ENCODE measurements around the gene ASIC2. TPM values are rescaled to one million over a fixed set of nuclear protein-coding genes. Genes with fewer than 3 reads are reported as not detected.

Gene ASIC2
- total and polyA plus RNA-seq, 2 donors (not counting 1 experiment from before 2014, with no cell fraction given): not detected

GRCh38 chr17:33285413-33285812 lies 7.7 kb downstream of the ASIC2 start:
- 100% methylated on average over 3 of the region's 3 CpGs for WGBS (ENCODE audit: insufficient coverage)
- no peak overlapping the region for H2AFZ ChIP-seq (ENCODE audit: insufficient read depth, low read depth, low read length, poor library complexity, severe bottlenecking)
- H3K4me3 ChIP-seq (ENCODE audit: control extremely low read depth in 1 of 5, extremely low read depth in 1 of 5, insufficient read depth in 1 of 5, low read depth in 2 of 5, low read length in 4 of 5): no peak overlapping the region
- H3K4me2 ChIP-seq (replicated peaks; ENCODE audit: low read depth, low read length, poor library complexity, severe bottlenecking): no peak overlapping the region
- Mint-ChIP-seq H3K27ac (no peak overlapping the region), H3K27me3 (peaks cover 42% of the 10 kb centered on the region), H3K9me3 (ENCODE audit: insufficient read depth) (no peaks in the 10 kb centered on the region), H3K4me1 (no peaks in the 10 kb centered on the region), H3K4me3 (no peak overlapping the region)
- H3K36me3 ChIP-seq (replicated peaks in 1 of 2; ENCODE audit: control extremely low read depth in 1 of 2, control insufficient read depth in 1 of 2, extremely low read depth in 1 of 2, insufficient read depth in 2 of 2, low read length in 1 of 2): no peaks in the 10 kb centered on the region
- no peaks in the 10 kb centered on the region for H4K20me1 ChIP-seq (ENCODE audit: control insufficient read depth, insufficient read depth, low read length, poor library complexity, severe bottlenecking)
- H3K9me3 ChIP-seq (ENCODE audit: control extremely low read depth in 1 of 3, control insufficient read depth in 2 of 3, insufficient read depth in 1 of 3, low read length in 2 of 3): no peaks in the 10 kb centered on the region
- intact Hi-C loops (cut with micrococcal nuclease): no loop called here
- ChIA-PET CTCF (no interaction called here), POLR2A (no interaction called here)
- DNase-seq: no peak
- H3K4me1 ChIP-seq (ENCODE audit: control insufficient read depth in 2 of 2, insufficient read depth in 2 of 2, low read length in 2 of 2): no peaks in the 10 kb centered on the region
- ATAC-seq (ENCODE audit: low read depth): no peak
- no peak overlapping the region for H3K9ac ChIP-seq (ENCODE audit: low read length)
- no peak overlapping the region for H3K27ac ChIP-seq (ENCODE audit: low read length in 2 of 2)
- H3K79me2 ChIP-seq (ENCODE audit: control insufficient read depth, insufficient read depth, low read length): no peaks in the 10 kb centered on the region
- H3K27me3 ChIP-seq (replicated peaks in 1 of 4; ENCODE audit: control extremely low read depth in 1 of 4, control insufficient read depth in 3 of 4, insufficient read depth in 4 of 4, low read length in 3 of 4): peaks cover 0 to 8% (median 4%) of the 10 kb centered on the region in 4 experiments
- no peak for TF ChIP-seq CTCF (IDR thresholded peaks at IDR 0.05)
- no peak for TF ChIP-seq EZH2 (IDR thresholded peaks at IDR 0.05; ENCODE audit: borderline replicate concordance, insufficient read depth, low read depth, low read length, poor library complexity, severe bottlenecking)

- Mint-ChIP-seq H3K9me3 (ENCODE audit: insufficient read depth) (no peaks in the 10 kb centered on the region), H3K27ac (no peak overlapping the region), H3K4me1 (no peaks in the 10 kb centered on the region), H3K4me3 (no peak overlapping the region), H3K27me3 (peaks cover 42% of the 10 kb centered on the region)
- H3K27ac ChIP-seq (ENCODE audit: low read length in 2 of 2): no peak overlapping the region
- no peaks in the 10 kb centered on the region for H4K20me1 ChIP-seq (ENCODE audit: control insufficient read depth, insufficient read depth, low read length, poor library complexity, severe bottlenecking)
- H3K4me2 ChIP-seq (replicated peaks; ENCODE audit: low read depth, low read length, poor library complexity, severe bottlenecking): no peak overlapping the region
- intact Hi-C loops (cut with micrococcal nuclease): no loop called here
- no peak overlapping the region for H3K4me3 ChIP-seq (ENCODE audit: control extremely low read depth in 1 of 5, extremely low read depth in 1 of 5, insufficient read depth in 1 of 5, low read depth in 2 of 5, low read length in 4 of 5)
- whole genome bisulfite sequencing (ENCODE audit: insufficient coverage): no CpG with 5 or more reads among the region's 4 CpGs
- no peaks in the 10 kb centered on the region for H3K4me1 ChIP-seq (ENCODE audit: control insufficient read depth in 2 of 2, insufficient read depth in 2 of 2, low read length in 2 of 2)
- ChIA-PET POLR2A (no interaction called here), CTCF (no interaction called here)
- H2AFZ ChIP-seq (ENCODE audit: insufficient read depth, low read depth, low read length, poor library complexity, severe bottlenecking): no peak overlapping the region
- DNase-seq (no peak), ATAC-seq (ENCODE audit: low read depth) (no peak)
- H3K36me3 ChIP-seq (replicated peaks in 1 of 2; ENCODE audit: control extremely low read depth in 1 of 2, control insufficient read depth in 1 of 2, extremely low read depth in 1 of 2, insufficient read depth in 2 of 2, low read length in 1 of 2): no peaks in the 10 kb centered on the region
- H3K27me3 ChIP-seq (replicated peaks in 1 of 4; ENCODE audit: control extremely low read depth in 1 of 4, control insufficient read depth in 3 of 4, insufficient read depth in 4 of 4, low read length in 3 of 4): peaks cover 0 to 5% (median 2%) of the 10 kb centered on the region in 4 experiments
- TF ChIP-seq EZH2 (IDR thresholded peaks at IDR 0.05; ENCODE audit: borderline replicate concordance, insufficient read depth, low read depth, low read length, poor library complexity, severe bottlenecking) (no peak), CTCF (IDR thresholded peaks at IDR 0.05) (no peak)
- H3K9ac ChIP-seq (ENCODE audit: low read length): no peak overlapping the region
- H3K9me3 ChIP-seq (ENCODE audit: control extremely low read depth in 1 of 3, control insufficient read depth in 2 of 3, insufficient read depth in 1 of 3, low read length in 2 of 3): no peaks in the 10 kb centered on the region
- no peaks in the 10 kb centered on the region for H3K79me2 ChIP-seq (ENCODE audit: control insufficient read depth, insufficient read depth, low read length)
Measured at GRCh38 chr17:33284022-33284421, 9.1 kb downstream of the ASIC2 start.
